Activated CD4-positive, alpha-beta T cell treated with anti-CD3 and anti-CD28 coated beads for 48 hours (primary cell): ENCODE data around the gene TMEM221.

ENCODE experiments used
- DNase-seq: peaks from one replicate; pipeline ENCODE4 v3.0.0-alpha.2; 2020

The TMEM221 gene

GRCh38 chr19:17471410-17472125 lies 23.1 kb upstream of the TMEM221 start:
- DNase-seq, result no peak

GRCh38 chr19:17470068-17470841 lies 21.8 kb upstream of the TMEM221 start, which contains the start of gene SLC27A1:
TSS of gene SLC27A1 (plus strand) at chr19:17470524. CDS start at chr19:17470541, 17 bp downstream.
- peak; percentile 93 for DNase-seq

- peak; percentile 93 for DNase-seq
These were observed 21.1 kb upstream of the TMEM221 start for GRCh38 chr19:17469481-17470067.

GRCh38 chr19:17469092-17469480 lies 20.6 kb upstream of the TMEM221 start:
- no peak for DNase-seq

- DNase-seq, result no peak
These were observed 20.0 kb upstream of the TMEM221 start for GRCh38 chr19:17468302-17469091.

GRCh38 chr19:17467471-17468301 lies 19.2 kb upstream of the TMEM221 start:
- no peak for DNase-seq

- no peak for DNase-seq
These were observed 18.0 kb upstream of the TMEM221 start for GRCh38 chr19:17466487-17466850.

- no peak for DNase-seq
These were observed 12.1 kb upstream of the TMEM221 start, which contains the start of gene NXNL1 for GRCh38 chr19:17460372-17461230. TSS of gene NXNL1 (minus strand) at chr19:17460926. CDS start at chr19:17460869, 57 bp downstream.

- DNase-seq, result no peak
These were observed 10.5 kb upstream of the TMEM221 start for GRCh38 chr19:17458970-17459369.

GRCh38 chr19:17457616-17458015 lies 9.1 kb upstream of the TMEM221 start:
- DNase-seq, result no peak

GRCh38 chr19:17456127-17456526 lies 7.7 kb upstream of the TMEM221 start:
- no peak for DNase-seq

GRCh38 chr19:17455308-17456123 lies 7.0 kb upstream of the TMEM221 start:
- DNase-seq, result no peak

GRCh38 chr19:17454576-17455071 lies 6.2 kb upstream of the TMEM221 start:
- no peak for DNase-seq

GRCh38 chr19:17451820-17452219 lies 3.4 kb upstream of the TMEM221 start:
- no peak for DNase-seq

GRCh38 chr19:17450264-17451075 lies 2.0 kb upstream of the TMEM221 start:
- peak; percentile 74 for DNase-seq

GRCh38 chr19:17447704-17448130 lies 751 bp downstream of the TMEM221 start:
- DNase-seq, result no peak

- no peak for DNase-seq
These were observed 2.8 kb downstream of the TMEM221 start for GRCh38 chr19:17445526-17446165.

GRCh38 chr19:17441241-17442021 lies 7.0 kb downstream of the TMEM221 start:
- peak; percentile 34 for DNase-seq
